Heart left ventricle (tissue), 13 donors: ENCODE results near the gene CFAP57.

Experiments used
- CTCF ChIP-seq, 12 donors: fragments of 200-600 bp; sonication (generic) in 4 of 12; IDR thresholded peaks; one replicate each; pipeline versions ENCODE4 v1.5.0 to v1.8.0; 2018 to 2022; ENCODE audit warnings: antibody characterized with exemption in 12 of 12, mild to moderate bottlenecking in 5 of 12
- POLR2A ChIP-seq, 2 donors: fragments of 450-650 bp; IDR thresholded peaks; one replicate each; pipeline ENCODE4 v1.6.1; 2017; ENCODE audit warnings: antibody characterized with exemption in 2 of 2, mild to moderate bottlenecking in 2 of 2, moderate library complexity in 2 of 2
- donor health status: ischemic (EF 13 %, LVEDD 7.1; RV severe dilation, severe dysfunction).
- donor health status: DM: no; HTN: yes; CAD: no.
- donor health status: DM: no; HTN: no; CAD: no.
- donor health status: ischemic (EF 25% LVEDD 6.9; RV normal size, moderate dysfunction).
- donor health status: ischemic (EF 25% LVEDD 5.7; RV mildly dilated, moderate dysfunction).
- donor health status: ischemic (EF 35%, LVEDD 5.7; RV mildly dilated, moderate dysfunction).
- donor health status: nonischemic (EF 11% LVEDD 7.7; RV severe dilation, severe dysfunction).
- donor health status: DM: yes; HTN: yes; CAD: no.
- donor health status: PGD.
- donor health status: ischemic (EF 29% LVEDD 5.4; RV normal size, mild dysfunction).
- donor health status: nonischemic (EF 23%, LVEDD 6.1; RV moderate dilation, normal function).

- no peak for TF ChIP-seq POLR2A (IDR thresholded peaks at IDR 0.05)
- TF ChIP-seq CTCF (IDR thresholded peaks at IDR 0.05): no peak
Observed at GRCh38 chr1:43286533-43286932, 114.4 kb downstream of the CFAP57 start.
